ENCODE results near the gene FAM161B.

GRCh38 chr14:73924337-73924736, 25.6 kb downstream of the FAM161B start:
- TF ChIP-seq CTCF (IDR thresholded peaks at IDR 0.05; ENCODE audit: insufficient read depth, low read length) = no peak
- TF ChIP-seq REST (IDR thresholded peaks at IDR 0.05; ENCODE audit: insufficient replicate concordance, low read depth) = no peak
- TF ChIP-seq GABPA (IDR thresholded peaks at IDR 0.05; ENCODE audit: low read depth) = no peak
- TF ChIP-seq SPI1 (IDR thresholded peaks at IDR 0.05; ENCODE audit: borderline replicate concordance, low read depth) = no peak
- no peak for TF ChIP-seq POLR2AphosphoS5 (IDR thresholded peaks at IDR 0.05; ENCODE audit: low read depth)

All from HL-60 (cell line).